ENCODE measurements around the gene IQGAP3. TPM values are rescaled to one million over a fixed set of nuclear protein-coding genes. Genes with fewer than 3 reads are reported as not detected.
A peak's percentile ranks its signal among the peaks of the same experiment; 100 is the strongest.

IQGAP3 gene
- total RNA-seq, 2 donors from 2014 or later, result 28.6 to 36.9 TPM

DNA sequence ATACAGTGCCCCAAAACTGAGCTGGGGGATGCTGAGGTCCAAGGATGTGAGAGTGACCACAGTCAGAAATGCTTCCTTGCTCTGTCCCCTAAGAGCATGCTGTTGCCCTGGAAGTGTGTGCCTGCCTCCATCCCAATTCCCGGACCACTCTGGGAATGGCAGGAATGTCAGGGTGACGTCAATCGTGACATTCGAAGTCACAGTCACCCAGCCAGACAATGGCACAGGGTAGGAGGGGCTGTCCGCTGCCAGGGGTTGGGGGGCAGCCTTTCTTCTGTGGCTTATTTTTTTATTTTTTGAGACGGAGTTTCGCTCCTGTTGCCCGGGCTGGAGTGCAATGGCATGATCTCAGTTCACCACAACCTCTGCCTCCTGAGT, 94.1 kb downstream of the IQGAP3 start:
- H3K27me3 Mint-ChIP-seq (ENCODE audit: insufficient read depth), result no peaks in the 10 kb centered on the region
- H3K27me3 ChIP-seq (ENCODE audit: control insufficient read depth, insufficient read depth, low read length, poor library complexity, severe bottlenecking), result no peaks in the 10 kb centered on the region
- H3K36me3 Mint-ChIP-seq (ENCODE audit: low read depth), result peaks cover 56% of the 10 kb centered on the region
- H3K4me3 Mint-ChIP-seq, result no peak overlapping the region
- WGBS, 2 experiments (ENCODE audit: insufficient coverage in 1 of 2, insufficient read length in 1 of 2), result 96 to 97% methylated on average over 8 of the region's 8 CpGs
- peaks cover 34% of the 10 kb centered on the region for H3K36me3 ChIP-seq (ENCODE audit: control insufficient read depth, insufficient read depth, low read length)
- no peak for DNase-seq
- no peaks in the 10 kb centered on the region for H3K9me3 ChIP-seq (ENCODE audit: control insufficient read depth, low read length)
- H3K4me1 Mint-ChIP-seq, result peaks cover 10% of the 10 kb centered on the region
- peaks cover 2% of the 10 kb centered on the region for H3K4me1 ChIP-seq (ENCODE audit: control insufficient read depth, insufficient read depth, low read length)
- no peak overlapping the region for H3K4me3 ChIP-seq (ENCODE audit: low read length)
- H3K27ac ChIP-seq (ENCODE audit: low read depth, low read length), result no peak overlapping the region
- no peak for TF ChIP-seq CTCF (conservative IDR thresholded peaks at IDR 0.05)
- no peak overlapping the region for H3K9ac ChIP-seq (ENCODE audit: extremely low read depth, low read length, poor library complexity, severe bottlenecking)
- H3K9me3 Mint-ChIP-seq, result no peaks in the 10 kb centered on the region
- H3K27ac Mint-ChIP-seq, result no peak overlapping the region

DNA sequence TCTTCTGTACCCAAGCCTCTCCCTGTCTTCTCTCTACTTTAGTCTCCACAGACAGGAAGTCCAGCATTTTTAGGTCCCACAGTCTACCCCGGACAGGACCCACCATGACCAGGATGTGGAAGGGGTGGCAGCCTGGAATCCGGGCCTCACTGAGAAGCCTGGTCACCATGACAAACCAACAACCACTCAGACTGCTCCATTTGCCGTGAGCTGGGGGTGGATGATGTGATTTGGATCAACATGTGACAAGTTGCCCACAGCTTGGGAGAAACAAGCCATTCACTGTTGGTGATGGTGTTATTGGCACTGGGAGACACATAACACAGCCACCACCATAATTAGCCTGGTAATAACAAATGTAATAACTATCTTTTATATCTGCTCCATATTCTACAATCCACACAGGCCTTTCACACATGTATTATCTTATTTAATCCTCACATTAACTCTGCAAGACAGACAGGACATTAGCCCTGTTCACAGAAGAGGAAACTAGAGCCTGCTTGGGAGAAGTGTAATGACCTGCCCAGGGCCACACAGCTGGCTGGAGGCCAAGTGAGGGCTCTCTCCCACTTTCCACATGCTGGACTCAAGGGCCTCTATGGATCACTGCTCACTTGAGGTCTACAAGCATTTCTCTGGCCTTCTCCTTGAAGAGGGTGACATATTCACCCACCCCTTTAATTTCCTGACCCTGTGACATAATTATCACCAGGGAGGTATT, 94.7 kb downstream of the IQGAP3 start:
- no peak for TF ChIP-seq CTCF (conservative IDR thresholded peaks at IDR 0.05)
- H3K36me3 Mint-ChIP-seq (ENCODE audit: low read depth), result peaks cover 60% of the 10 kb centered on the region
- no peaks in the 10 kb centered on the region for H3K27me3 ChIP-seq (ENCODE audit: control insufficient read depth, insufficient read depth, low read length, poor library complexity, severe bottlenecking)
- H3K4me1 ChIP-seq (ENCODE audit: control insufficient read depth, insufficient read depth, low read length), result peaks cover 2% of the 10 kb centered on the region
- no peak for DNase-seq
- H3K4me3 ChIP-seq (ENCODE audit: low read length), result no peak overlapping the region
- H3K9ac ChIP-seq (ENCODE audit: extremely low read depth, low read length, poor library complexity, severe bottlenecking), result no peak overlapping the region
- H3K9me3 ChIP-seq (ENCODE audit: control insufficient read depth, low read length), result no peaks in the 10 kb centered on the region
- no peak overlapping the region for H3K4me3 Mint-ChIP-seq
- H3K27ac ChIP-seq (ENCODE audit: low read depth, low read length), result no peak overlapping the region
- no peaks in the 10 kb centered on the region for H3K9me3 Mint-ChIP-seq
- H3K27ac Mint-ChIP-seq, result peak overlapping the region; percentile 66
- 90 to 97% methylated on average over 2 to 3 of the region's 3 CpGs for WGBS, 2 experiments (ENCODE audit: insufficient coverage in 1 of 2, insufficient read length in 1 of 2)
- H3K36me3 ChIP-seq (ENCODE audit: control insufficient read depth, insufficient read depth, low read length), result peaks cover 34% of the 10 kb centered on the region
- no peaks in the 10 kb centered on the region for H3K27me3 Mint-ChIP-seq (ENCODE audit: insufficient read depth)
- peaks cover 10% of the 10 kb centered on the region for H3K4me1 Mint-ChIP-seq

DNA sequence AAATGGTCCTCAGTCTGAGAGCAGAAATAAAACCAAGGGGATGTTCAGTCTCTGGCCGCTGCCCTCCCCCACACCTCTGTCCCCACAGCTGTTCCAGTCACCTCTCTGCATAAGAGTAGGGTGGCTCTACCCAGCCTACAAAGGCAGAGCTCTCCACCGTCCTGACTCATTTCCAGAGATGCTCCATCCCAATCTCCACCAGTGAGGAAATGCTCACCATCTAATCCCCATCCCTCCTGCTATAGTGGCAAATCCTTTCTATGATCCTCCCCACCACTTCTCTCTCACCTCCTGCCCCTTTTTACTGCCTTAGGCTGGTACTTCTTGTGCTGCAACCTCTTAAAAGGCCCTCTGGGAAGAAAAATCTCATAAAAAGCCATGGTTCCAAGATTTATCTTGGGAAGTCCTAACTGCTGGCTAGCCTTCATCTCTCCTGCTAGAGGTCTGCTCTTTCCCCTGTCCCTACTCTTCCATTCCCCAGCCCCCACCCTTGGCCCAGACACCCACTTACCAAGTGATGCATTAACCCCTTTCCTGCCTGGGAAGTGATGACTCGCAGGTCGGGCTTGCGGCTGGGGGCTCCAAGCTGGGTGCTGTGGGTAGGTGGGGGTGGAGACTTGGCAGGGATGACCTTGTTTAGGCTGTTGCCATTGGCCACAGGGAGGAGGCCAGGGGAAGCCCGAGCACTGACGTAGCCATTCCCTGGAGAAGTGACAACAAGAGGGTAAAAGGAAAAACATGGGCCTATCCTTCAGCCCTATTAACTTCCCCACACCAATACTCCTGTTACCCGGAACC, 95.7 kb downstream of the IQGAP3 start:
- peaks cover 15% of the 10 kb centered on the region for H3K4me1 Mint-ChIP-seq
- Histone ChIP-seq H3K36me3 (ENCODE audit: control insufficient read depth, insufficient read depth, low read length) (peaks cover 34% of the 10 kb centered on the region), H3K4me1 (ENCODE audit: control insufficient read depth, insufficient read depth, low read length) (peaks cover 7% of the 10 kb centered on the region), H3K4me3 (ENCODE audit: low read length) (no peak overlapping the region), H3K9ac (ENCODE audit: extremely low read depth, low read length, poor library complexity, severe bottlenecking) (no peak overlapping the region), H3K27me3 (ENCODE audit: control insufficient read depth, insufficient read depth, low read length, poor library complexity, severe bottlenecking) (no peaks in the 10 kb centered on the region), H3K27ac (ENCODE audit: low read depth, low read length) (no peak overlapping the region), H3K9me3 (ENCODE audit: control insufficient read depth, low read length) (no peaks in the 10 kb centered on the region)
- DNase-seq, result peak; percentile 91
- TF ChIP-seq CTCF (conservative IDR thresholded peaks at IDR 0.05), result no peak
- 50 to 63% methylated on average over 2 to 8 of the region's 8 CpGs for WGBS, 2 experiments (ENCODE audit: insufficient coverage in 1 of 2, insufficient read length in 1 of 2)
- H3K9me3 Mint-ChIP-seq, result no peaks in the 10 kb centered on the region
- H3K36me3 Mint-ChIP-seq (ENCODE audit: low read depth), result peaks cover 54% of the 10 kb centered on the region
- no peak overlapping the region for H3K4me3 Mint-ChIP-seq
- peak overlapping the region; percentile 22 for H3K27ac Mint-ChIP-seq
- H3K27me3 Mint-ChIP-seq (ENCODE audit: insufficient read depth), result no peaks in the 10 kb centered on the region

Measured in endodermal cell (in vitro differentiated cells).